Fibroblast of lung (primary cell): Measurements from ENCODE around the gene ZDHHC3. TPM values are rescaled to one million over a fixed set of nuclear protein-coding genes. Genes with fewer than 3 reads are reported as not detected.

Experiments
- DNase-seq, 2 donors: peaks; one replicate each; pipeline versions ENCODE4 v3.0.0 to v3.0.0-alpha.2; 2010; ENCODE audit warnings: low read depth in 2 of 2
- H2AFZ ChIP-seq: 2 replicates; pipeline ENCODE4 v1.5.1; 2012; ENCODE audit warnings: low read length, control low read depth, inconsistent platforms
- H3K27ac ChIP-seq: 2 replicates; pipeline ENCODE4 v1.5.1; 2011; ENCODE audit warnings: low read length, control low read depth; ENCODE audit not compliant: insufficient read depth
- H3K27me3 ChIP-seq: 2 replicates; pipeline ENCODE4 v1.5.1; 2011; ENCODE audit warnings: mild to moderate bottlenecking, low read length; ENCODE audit not compliant: control insufficient read depth, insufficient read depth
- H3K36me3 ChIP-seq: 2 replicates; pipeline ENCODE4 v1.5.1; 2011; ENCODE audit warnings: low read length; ENCODE audit not compliant: control insufficient read depth, insufficient read depth
- H3K4me1 ChIP-seq: 2 replicates; pipeline ENCODE4 v1.5.1; 2011; ENCODE audit warnings: low read length; ENCODE audit not compliant: control insufficient read depth, insufficient read depth; ENCODE audit errors: extremely low read depth
- H3K4me2 ChIP-seq: 2 replicates; pipeline ENCODE4 v1.5.1; 2011; ENCODE audit warnings: low read length, control low read depth; ENCODE audit not compliant: insufficient read depth; ENCODE audit errors: extremely low read depth
- H3K4me3 ChIP-seq, 4 experiments: fragments of 200-600 bp in 1 of 4; sonication (generic) in 1 of 4; replicated peaks in 1 of 4; 2 replicates each; pipeline ENCODE4 v1.5.1; 2011 to 2016; ENCODE audit warnings: low read length in 4 of 4, low read depth in 3 of 4, mild to moderate bottlenecking in 3 of 4, control low read depth in 2 of 4, inconsistent platforms in 1 of 4, mixed read lengths in 1 of 4; ENCODE audit not compliant: insufficient read depth in 1 of 4; ENCODE audit errors: control extremely low read depth in 1 of 4
- H3K79me2 ChIP-seq: 2 replicates; pipeline ENCODE4 v1.5.1; 2012; ENCODE audit warnings: mild to moderate bottlenecking, low read length, inconsistent platforms; ENCODE audit not compliant: control insufficient read depth, insufficient read depth
- H3K9ac ChIP-seq: 2 replicates; pipeline ENCODE4 v1.5.1; 2011; ENCODE audit warnings: mild to moderate bottlenecking, low read length, control low read depth; ENCODE audit not compliant: insufficient read depth
- H3K9me3 ChIP-seq: 2 replicates; pipeline ENCODE4 v1.5.1; 2012; ENCODE audit warnings: low read depth, low read length; ENCODE audit not compliant: control insufficient read depth, insufficient read depth
- H4K20me1 ChIP-seq: 2 replicates; pipeline ENCODE4 v1.5.1; 2011; ENCODE audit warnings: low read length; ENCODE audit not compliant: control insufficient read depth, insufficient read depth; ENCODE audit errors: extremely low read depth
- EZH2 ChIP-seq: IDR thresholded peaks from 2 replicates; pipeline ENCODE4 v1.5.1; 2012; ENCODE audit warnings: low read length, control low read depth, mild to moderate bottlenecking; ENCODE audit errors: missing control alignments
- polyA plus RNA-seq, 2 donors: library from polyadenylated mRNA; depleted of rRNA in 1 of 2; stranded (reverse) in 1 of 2; unstranded in 1 of 2; fragments of >200 nt; gene quantifications; 2 replicates each; pipeline ENCODE4 v1.2.1, GENCODE V29; 2011 to 2012; ENCODE audit warnings: missing spikeins in 1 of 2
- total RNA-seq: library from RNA; depleted of rRNA; stranded (reverse); fragments of >200 nt; gene quantifications from 2 replicates; pipeline ENCODE4 v1.2.1, GENCODE V29; 2014
- TF ChIP-seq, protein P1 (sequence below), 2 donors: IDR thresholded peaks in 1 of 2; conservative IDR thresholded peaks in 1 of 2; 1 replicate in 1 of 2; 2 replicates in 1 of 2; pipeline ENCODE4 v1.5.1; 2011 to 2012; ENCODE audit warnings: low read length in 2 of 2, control low read depth in 1 of 2, inconsistent platforms in 1 of 2, low read depth in 1 of 2, mild to moderate bottlenecking in 1 of 2

The ZDHHC3 gene
- total and polyA plus RNA-seq, 2 donors (not counting 1 experiment from before 2014, with no cell fraction given): 53.2 to 126 TPM

DNA sequence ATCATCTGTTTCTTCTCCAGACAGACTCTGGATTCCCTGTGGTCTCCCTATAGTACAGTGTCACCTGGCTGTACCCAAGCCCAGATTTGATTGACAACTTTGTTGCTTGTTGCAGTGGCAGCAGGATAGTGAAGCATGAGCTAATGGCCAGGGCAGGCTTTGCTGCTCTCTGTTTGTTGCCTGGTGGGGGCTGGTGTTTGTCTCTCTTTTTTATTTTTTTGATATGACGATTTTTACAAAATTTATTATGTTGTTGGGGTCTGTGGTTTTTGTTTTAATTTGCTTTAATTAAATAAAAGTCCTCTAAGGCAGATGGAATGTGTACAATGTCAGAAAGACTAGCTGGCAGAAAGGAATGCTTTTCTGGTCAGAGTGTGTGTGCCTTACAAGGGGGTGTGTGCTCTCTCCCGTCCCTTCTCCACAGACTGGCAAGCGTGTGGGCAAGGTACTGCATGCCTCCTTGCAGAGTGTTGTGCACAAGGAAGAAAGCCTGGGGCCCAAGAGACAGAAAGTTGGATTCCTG, 34.9 kb upstream of the ZDHHC3 start:
- Histone ChIP-seq H3K4me3 (peak overlapping the region in 2 of 4 experiments; percentile 18 to 21), H3K27me3 (no peaks in the 10 kb centered on the region), H3K79me2 (no peaks in the 10 kb centered on the region), H3K4me1 (peaks cover 37% of the 10 kb centered on the region), H4K20me1 (no peaks in the 10 kb centered on the region), H3K27ac (peak overlapping the region; percentile 97), H3K9ac (no peak overlapping the region), H2AFZ (no peak overlapping the region), H3K36me3 (peaks cover 8% of the 10 kb centered on the region), H3K4me2 (peak overlapping the region; percentile 84), H3K9me3 (no peaks in the 10 kb centered on the region)
- peak; percentile 47 to 83 for DNase-seq
- TF ChIP-seq, protein P1, sequence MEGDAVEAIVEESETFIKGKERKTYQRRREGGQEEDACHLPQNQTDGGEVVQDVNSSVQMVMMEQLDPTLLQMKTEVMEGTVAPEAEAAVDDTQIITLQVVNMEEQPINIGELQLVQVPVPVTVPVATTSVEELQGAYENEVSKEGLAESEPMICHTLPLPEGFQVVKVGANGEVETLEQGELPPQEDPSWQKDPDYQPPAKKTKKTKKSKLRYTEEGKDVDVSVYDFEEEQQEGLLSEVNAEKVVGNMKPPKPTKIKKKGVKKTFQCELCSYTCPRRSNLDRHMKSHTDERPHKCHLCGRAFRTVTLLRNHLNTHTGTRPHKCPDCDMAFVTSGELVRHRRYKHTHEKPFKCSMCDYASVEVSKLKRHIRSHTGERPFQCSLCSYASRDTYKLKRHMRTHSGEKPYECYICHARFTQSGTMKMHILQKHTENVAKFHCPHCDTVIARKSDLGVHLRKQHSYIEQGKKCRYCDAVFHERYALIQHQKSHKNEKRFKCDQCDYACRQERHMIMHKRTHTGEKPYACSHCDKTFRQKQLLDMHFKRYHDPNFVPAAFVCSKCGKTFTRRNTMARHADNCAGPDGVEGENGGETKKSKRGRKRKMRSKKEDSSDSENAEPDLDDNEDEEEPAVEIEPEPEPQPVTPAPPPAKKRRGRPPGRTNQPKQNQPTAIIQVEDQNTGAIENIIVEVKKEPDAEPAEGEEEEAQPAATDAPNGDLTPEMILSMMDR (conservative IDR thresholded peaks at IDR 0.05 in 1 of 2, IDR thresholded peaks at IDR 0.05 in 1 of 2; ENCODE audit: low read depth in 1 of 2, low read length in 2 of 2): no peak
- TF ChIP-seq EZH2: no peak

DNA sequence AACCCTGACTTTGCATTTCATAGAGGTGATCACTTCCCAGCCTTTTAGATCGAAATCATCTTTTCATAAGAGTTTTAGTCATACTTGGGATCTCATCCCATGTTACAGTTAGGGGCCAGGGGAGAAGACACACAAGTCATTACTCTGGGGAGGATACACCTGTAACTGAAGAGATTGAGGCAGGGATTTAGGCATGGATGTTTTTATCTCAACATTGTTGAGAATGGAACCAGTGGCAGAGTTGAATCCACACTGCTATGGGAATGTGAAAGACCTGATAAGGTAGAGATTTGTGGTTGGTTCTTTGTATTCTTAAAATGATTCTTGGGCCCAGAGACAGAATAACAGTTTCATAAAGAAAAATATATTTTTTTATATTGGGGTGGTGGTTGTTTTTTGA, 33.9 kb upstream of the ZDHHC3 start:
- Histone ChIP-seq H3K27ac (peak overlapping the region; percentile 97), H3K79me2 (no peaks in the 10 kb centered on the region), H3K4me3 (no peak overlapping the region), H4K20me1 (no peaks in the 10 kb centered on the region), H3K36me3 (peaks cover 8% of the 10 kb centered on the region), H3K27me3 (no peaks in the 10 kb centered on the region), H3K4me2 (no peak overlapping the region), H2AFZ (no peak overlapping the region), H3K9me3 (no peaks in the 10 kb centered on the region), H3K9ac (no peak overlapping the region), H3K4me1 (peaks cover 37% of the 10 kb centered on the region)
- DNase-seq: no peak
- no peak for TF ChIP-seq EZH2
- TF ChIP-seq, protein P1 (conservative IDR thresholded peaks at IDR 0.05 in 1 of 2, IDR thresholded peaks at IDR 0.05 in 1 of 2; ENCODE audit: low read depth in 1 of 2, low read length in 2 of 2): no peak

DNA sequence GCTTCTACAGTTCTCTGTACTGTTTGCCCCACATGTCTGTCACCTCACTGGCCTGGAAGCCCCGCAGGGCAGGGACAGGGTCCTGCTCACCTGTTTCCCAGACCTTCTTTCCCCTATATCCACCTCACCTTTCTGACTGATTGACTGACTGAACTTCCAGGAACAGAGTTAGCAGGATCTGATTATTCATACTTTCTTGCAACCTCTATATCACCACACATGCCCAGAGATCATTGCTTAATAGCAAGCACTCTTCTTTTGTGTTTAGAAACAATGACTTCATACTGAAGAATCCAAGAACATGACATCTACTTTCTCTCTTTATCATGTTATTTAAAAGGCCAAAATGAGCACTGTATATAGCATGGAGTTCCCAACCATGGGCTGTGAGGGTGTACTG, 32.1 kb upstream of the ZDHHC3 start:
- Histone ChIP-seq H4K20me1 (no peaks in the 10 kb centered on the region), H3K4me2 (no peak overlapping the region), H3K27me3 (no peaks in the 10 kb centered on the region), H3K4me3 (no peak overlapping the region), H3K9me3 (no peaks in the 10 kb centered on the region), H3K27ac (no peak overlapping the region), H3K4me1 (peaks cover 37% of the 10 kb centered on the region), H3K79me2 (no peaks in the 10 kb centered on the region), H3K36me3 (peaks cover 9% of the 10 kb centered on the region), H3K9ac (no peak overlapping the region), H2AFZ (no peak overlapping the region)
- TF ChIP-seq EZH2: no peak
- TF ChIP-seq, protein P1 (conservative IDR thresholded peaks at IDR 0.05 in 1 of 2, IDR thresholded peaks at IDR 0.05 in 1 of 2; ENCODE audit: low read depth in 1 of 2, low read length in 2 of 2): no peak
- peak; percentile 32 to 55 for DNase-seq
